ENCODE measurements around the gene NAV3. TPM values are rescaled to one million over a fixed set of nuclear protein-coding genes. Genes with fewer than 3 reads are reported as not detected.

Gene NAV3
- polyA plus RNA-seq, 1 donor: 22.2 TPM

GRCh38 chr12:77847680-77848431 lies 17.2 kb downstream of the NAV3 start:
- no peak for DNase-seq

- no peak for DNase-seq
Measured at GRCh38 chr12:77850129-77850528, 19.4 kb downstream of the NAV3 start.

GRCh38 chr12:77850698-77851097 lies 20.0 kb downstream of the NAV3 start:
- DNase-seq: no peak

- no peak for DNase-seq
Measured at GRCh38 chr12:77855548-77855947, 24.9 kb downstream of the NAV3 start.

GRCh38 chr12:77861317-77861716 lies 30.6 kb downstream of the NAV3 start:
- DNase-seq: no peak

GRCh38 chr12:77865178-77865577 lies 34.5 kb downstream of the NAV3 start:
- DNase-seq: no peak

- no peak for DNase-seq
Measured at GRCh38 chr12:77878901-77879300, 48.2 kb downstream of the NAV3 start.

- DNase-seq: no peak
Measured at GRCh38 chr12:77882709-77883108, 52.0 kb downstream of the NAV3 start.

- no peak for DNase-seq
Measured at GRCh38 chr12:77888611-77889010, 57.9 kb downstream of the NAV3 start.

- DNase-seq: no peak
Measured at GRCh38 chr12:77891518-77892147, 60.9 kb downstream of the NAV3 start.

GRCh38 chr12:77893918-77894317 lies 63.2 kb downstream of the NAV3 start:
- DNase-seq: no peak

GRCh38 chr12:77894556-77894955 lies 63.9 kb downstream of the NAV3 start:
- no peak for DNase-seq

- no peak for DNase-seq
Measured at GRCh38 chr12:77895699-77896098, 65.0 kb downstream of the NAV3 start.

- DNase-seq: no peak
Measured at GRCh38 chr12:77907936-77908335, 77.2 kb downstream of the NAV3 start.

- peak; percentile 45 for DNase-seq
Measured at GRCh38 chr12:77914081-77914488, 83.4 kb downstream of the NAV3 start.

GRCh38 chr12:77915071-77915600 lies 84.4 kb downstream of the NAV3 start:
- no peak for DNase-seq

GRCh38 chr12:77916276-77916675 lies 85.6 kb downstream of the NAV3 start:
- DNase-seq: no peak

- no peak for DNase-seq
Measured at GRCh38 chr12:77918046-77918445, 87.4 kb downstream of the NAV3 start.

GRCh38 chr12:77919450-77919849 lies 88.8 kb downstream of the NAV3 start:
- DNase-seq: no peak

- DNase-seq: no peak
Measured at GRCh38 chr12:77923882-77924281, 93.2 kb downstream of the NAV3 start.

- DNase-seq: no peak
Measured at GRCh38 chr12:77924703-77925102, 94.0 kb downstream of the NAV3 start.

GRCh38 chr12:77925536-77926108 lies 94.9 kb downstream of the NAV3 start:
- peak; percentile 80 for DNase-seq

GRCh38 chr12:77928078-77928477 lies 97.4 kb downstream of the NAV3 start:
- DNase-seq: no peak

GRCh38 chr12:77932216-77932615 lies 101.5 kb downstream of the NAV3 start:
- no peak for DNase-seq

Data from hindlimb muscle (tissue), 1 donor.